Measurements from ENCODE around the gene AIG1. TPM values are rescaled to one million over a fixed set of nuclear protein-coding genes. Genes with fewer than 3 reads are reported as not detected.

Gene AIG1
- total RNA-seq, 2 experiments from 2014 or later = 0.40 to 0.85 TPM

DNA sequence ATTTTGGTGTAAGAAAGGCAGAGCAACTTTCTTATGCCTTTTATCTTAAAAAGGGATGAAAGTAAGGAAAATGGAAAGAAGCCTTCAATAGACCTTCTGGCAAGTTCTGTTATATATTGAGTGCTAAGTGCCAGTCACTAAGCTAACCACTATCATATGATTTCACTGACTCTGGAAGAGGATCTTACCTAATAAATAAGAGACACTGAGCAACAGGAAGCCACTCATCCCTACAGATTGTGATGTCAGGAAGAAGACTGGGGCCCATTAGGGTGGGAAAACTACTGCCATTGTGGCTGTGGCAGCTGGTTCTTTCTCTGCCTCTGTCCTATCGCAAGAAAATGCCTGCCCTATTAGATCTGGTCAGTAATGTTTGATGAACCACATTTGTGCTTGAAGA is 89.6 kb downstream of the AIG1 start:
- ChIA-PET POLR2A (interaction anchor here (1.3 kb wide), 1 partner anchor 9 kb away, joined by 3 read pairs; no protein-coding TSS in a partner anchor), CTCF (ENCODE audit: unreplicated experiment) (no interaction called here)
- Histone ChIP-seq H2AFZ (ENCODE audit: low read length) (no peak overlapping the region), H3K4me1 (ENCODE audit: insufficient read depth, low read length, poor library complexity, severe bottlenecking) (no peaks in the 10 kb centered on the region), H3K4me2 (ENCODE audit: low read length) (no peak overlapping the region), H3K9me2 (ENCODE audit: insufficient read depth, low read length) (no peaks in the 10 kb centered on the region), H3K27ac (ENCODE audit: low read depth, low read length, poor library complexity, severe bottlenecking) (no peak overlapping the region), H3K79me2 (ENCODE audit: insufficient read depth, low read depth, low read length) (no peaks in the 10 kb centered on the region), H3K36me3 (ENCODE audit: insufficient read depth, low read length) (no peaks in the 10 kb centered on the region), H4K20me1 (ENCODE audit: insufficient read depth, low read length) (no peaks in the 10 kb centered on the region), H3K9me3 (ENCODE audit: low read length) (no peaks in the 10 kb centered on the region), H3K4me3 (ENCODE audit: low read depth, low read length, poor library complexity, severe bottlenecking) (no peak overlapping the region)
- BruUV-seq (replicated peaks) = no TSS peak
- intact Hi-C loops (cut with micrococcal nuclease; ENCODE audit: unreplicated experiment) = no loop called here
- DNase-seq (ENCODE audit: low spot score) = no peak
- TF ChIP-seq EZH2phosphoT487 (IDR thresholded peaks at IDR 0.05; ENCODE audit: borderline replicate concordance, low read depth, low read length) = no peak
- TF ChIP-seq, protein P1, sequence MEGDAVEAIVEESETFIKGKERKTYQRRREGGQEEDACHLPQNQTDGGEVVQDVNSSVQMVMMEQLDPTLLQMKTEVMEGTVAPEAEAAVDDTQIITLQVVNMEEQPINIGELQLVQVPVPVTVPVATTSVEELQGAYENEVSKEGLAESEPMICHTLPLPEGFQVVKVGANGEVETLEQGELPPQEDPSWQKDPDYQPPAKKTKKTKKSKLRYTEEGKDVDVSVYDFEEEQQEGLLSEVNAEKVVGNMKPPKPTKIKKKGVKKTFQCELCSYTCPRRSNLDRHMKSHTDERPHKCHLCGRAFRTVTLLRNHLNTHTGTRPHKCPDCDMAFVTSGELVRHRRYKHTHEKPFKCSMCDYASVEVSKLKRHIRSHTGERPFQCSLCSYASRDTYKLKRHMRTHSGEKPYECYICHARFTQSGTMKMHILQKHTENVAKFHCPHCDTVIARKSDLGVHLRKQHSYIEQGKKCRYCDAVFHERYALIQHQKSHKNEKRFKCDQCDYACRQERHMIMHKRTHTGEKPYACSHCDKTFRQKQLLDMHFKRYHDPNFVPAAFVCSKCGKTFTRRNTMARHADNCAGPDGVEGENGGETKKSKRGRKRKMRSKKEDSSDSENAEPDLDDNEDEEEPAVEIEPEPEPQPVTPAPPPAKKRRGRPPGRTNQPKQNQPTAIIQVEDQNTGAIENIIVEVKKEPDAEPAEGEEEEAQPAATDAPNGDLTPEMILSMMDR (conservative IDR thresholded peaks at IDR 0.05; ENCODE audit: low read length) = no peak

DNA sequence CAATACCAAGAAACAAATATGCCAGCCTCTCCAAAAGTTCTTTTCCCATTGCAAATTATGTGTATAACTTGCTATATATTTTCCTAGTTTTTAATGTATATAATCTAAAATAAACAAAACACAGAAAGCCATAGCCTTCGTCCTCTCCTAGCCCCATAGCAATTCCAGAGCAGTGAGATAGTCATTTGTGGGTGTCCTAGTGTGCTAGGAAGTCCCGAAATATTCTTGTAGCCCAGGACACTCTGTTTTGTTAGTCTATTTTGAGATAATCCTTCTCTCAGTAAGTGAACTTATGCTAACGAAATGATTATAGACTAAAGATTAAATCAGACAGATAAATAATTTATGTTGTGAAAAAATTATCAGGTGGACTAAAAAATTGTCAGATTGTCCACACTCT is 90.7 kb downstream of the AIG1 start:
- DNase-seq (ENCODE audit: low spot score) = no peak
- Histone ChIP-seq H2AFZ (ENCODE audit: low read length) (no peak overlapping the region), H3K9me2 (ENCODE audit: insufficient read depth, low read length) (no peaks in the 10 kb centered on the region), H3K9me3 (ENCODE audit: low read length) (no peaks in the 10 kb centered on the region), H3K79me2 (ENCODE audit: insufficient read depth, low read depth, low read length) (no peaks in the 10 kb centered on the region), H3K4me2 (ENCODE audit: low read length) (no peak overlapping the region), H3K36me3 (ENCODE audit: insufficient read depth, low read length) (no peaks in the 10 kb centered on the region), H3K4me1 (ENCODE audit: insufficient read depth, low read length, poor library complexity, severe bottlenecking) (no peaks in the 10 kb centered on the region), H4K20me1 (ENCODE audit: insufficient read depth, low read length) (no peaks in the 10 kb centered on the region), H3K4me3 (ENCODE audit: low read depth, low read length, poor library complexity, severe bottlenecking) (no peak overlapping the region), H3K27ac (ENCODE audit: low read depth, low read length, poor library complexity, severe bottlenecking) (no peak overlapping the region)
- no TSS peak for BruUV-seq (replicated peaks)
- no peak for TF ChIP-seq EZH2phosphoT487 (IDR thresholded peaks at IDR 0.05; ENCODE audit: borderline replicate concordance, low read depth, low read length)
- TF ChIP-seq, protein P1 (conservative IDR thresholded peaks at IDR 0.05; ENCODE audit: low read length) = no peak
- intact Hi-C loops (cut with micrococcal nuclease; ENCODE audit: unreplicated experiment) = no loop called here
- POLR2A ChIA-PET = no interaction called here
- CTCF ChIA-PET (ENCODE audit: unreplicated experiment) = no interaction called here

DNA sequence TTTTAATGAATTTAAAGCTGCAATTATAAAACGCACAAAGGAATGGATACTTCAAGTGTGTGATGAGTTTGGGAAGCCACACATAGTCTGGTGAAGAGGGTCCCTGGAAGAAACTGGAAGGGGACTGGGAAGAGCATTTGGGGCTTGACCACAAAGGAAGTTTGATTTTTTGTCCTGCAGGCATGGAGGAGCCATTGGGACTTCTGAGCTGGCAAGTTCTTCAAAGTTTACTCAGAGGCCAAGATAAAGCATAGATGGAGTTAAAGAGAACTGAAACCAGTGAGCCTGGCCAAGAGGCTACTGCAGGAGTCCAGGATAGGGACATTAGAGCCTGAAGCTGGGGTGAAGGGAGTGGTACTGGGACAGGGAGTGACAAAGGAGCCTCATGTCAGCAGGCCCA is 95.0 kb downstream of the AIG1 start:
- H3K9me3 ChIP-seq (ENCODE audit: low read length) = no peaks in the 10 kb centered on the region
- no peaks in the 10 kb centered on the region for H3K9me2 ChIP-seq (ENCODE audit: insufficient read depth, low read length)
- no peak for DNase-seq (ENCODE audit: low spot score)
- H3K36me3 ChIP-seq (ENCODE audit: insufficient read depth, low read length) = no peaks in the 10 kb centered on the region
- H4K20me1 ChIP-seq (ENCODE audit: insufficient read depth, low read length) = no peaks in the 10 kb centered on the region
- no peak overlapping the region for H3K27ac ChIP-seq (ENCODE audit: low read depth, low read length, poor library complexity, severe bottlenecking)
- intact Hi-C loops (cut with micrococcal nuclease; ENCODE audit: unreplicated experiment) = no loop called here
- no peak overlapping the region for H3K4me2 ChIP-seq (ENCODE audit: low read length)
- no peaks in the 10 kb centered on the region for H3K4me1 ChIP-seq (ENCODE audit: insufficient read depth, low read length, poor library complexity, severe bottlenecking)
- POLR2A ChIA-PET = interaction anchor here (0.7 kb wide), 1 partner anchor 70 kb away, joined by 3 read pairs; no protein-coding TSS in a partner anchor
- no peak for TF ChIP-seq EZH2phosphoT487 (IDR thresholded peaks at IDR 0.05; ENCODE audit: borderline replicate concordance, low read depth, low read length)
- TF ChIP-seq, protein P1 (conservative IDR thresholded peaks at IDR 0.05; ENCODE audit: low read length) = no peak
- H3K4me3 ChIP-seq (ENCODE audit: low read depth, low read length, poor library complexity, severe bottlenecking) = no peak overlapping the region
- H2AFZ ChIP-seq (ENCODE audit: low read length) = no peak overlapping the region
- BruUV-seq (replicated peaks) = no TSS peak
- H3K79me2 ChIP-seq (ENCODE audit: insufficient read depth, low read depth, low read length) = no peaks in the 10 kb centered on the region
- CTCF ChIA-PET (ENCODE audit: unreplicated experiment) = no interaction called here
